ENCODE data around the gene BAHCC1. TPM values are rescaled to one million over a fixed set of nuclear protein-coding genes. Genes with fewer than 3 reads are reported as not detected.
A peak's percentile ranks its signal among the peaks of the same experiment; 100 is the strongest.

Gene BAHCC1
- total and polyA plus RNA-seq, 9 of the 15 experiments (the other 6 are each of a cell fraction or from before 2014, with no cell fraction given): 0.14 to 26.9 (median 5.0) TPM

DNA sequence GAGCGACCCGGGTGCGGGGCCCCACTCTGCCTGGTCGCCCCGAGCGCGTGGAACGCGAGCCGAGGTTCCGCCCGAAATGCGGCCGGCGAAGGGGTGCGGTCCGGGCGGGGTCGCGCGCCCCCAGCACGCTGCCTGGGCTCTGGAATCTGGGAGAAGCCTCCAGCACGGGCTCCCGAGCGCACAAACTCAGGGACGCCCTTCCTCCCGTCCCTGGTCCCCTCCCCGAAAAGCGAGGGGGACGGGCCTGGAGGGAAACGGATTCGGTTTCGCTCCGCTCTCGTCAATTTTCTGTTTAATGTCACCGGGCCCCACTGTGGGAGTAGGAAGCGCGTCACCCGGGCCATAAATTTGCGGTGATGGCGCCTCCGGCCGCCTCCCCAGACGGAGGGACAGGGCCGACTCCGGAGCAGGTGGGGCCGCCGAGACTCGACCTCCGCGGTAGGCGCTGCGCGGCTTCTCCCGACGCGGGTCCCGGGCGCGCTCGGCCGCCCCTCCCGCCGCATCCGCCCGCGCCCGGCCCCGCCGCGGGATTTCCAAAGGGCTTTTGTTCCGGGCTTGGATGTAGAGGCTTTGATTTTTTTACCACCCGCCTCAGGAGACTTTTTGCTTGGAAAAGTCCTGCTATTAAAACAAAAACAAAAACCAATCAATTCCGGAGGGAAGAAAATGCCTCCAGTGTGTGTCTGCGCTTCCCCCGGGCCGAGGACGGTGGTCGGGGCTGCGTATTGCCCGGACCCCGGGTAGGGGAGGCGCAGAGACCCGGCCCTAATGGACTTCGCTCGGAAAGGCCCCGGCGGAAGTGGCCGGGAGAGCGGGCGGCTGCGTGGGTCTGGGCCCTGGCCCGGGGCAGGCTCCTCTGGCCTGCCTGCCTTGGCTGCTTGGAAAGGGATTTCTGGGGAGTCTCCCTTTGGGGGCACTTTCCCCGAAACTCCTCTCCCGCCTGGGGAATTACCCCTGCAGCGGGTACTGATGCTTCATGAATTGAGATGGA lies 7.9 kb upstream of the BAHCC1 start (continued):
- TF ChIP-seq, protein P1, sequence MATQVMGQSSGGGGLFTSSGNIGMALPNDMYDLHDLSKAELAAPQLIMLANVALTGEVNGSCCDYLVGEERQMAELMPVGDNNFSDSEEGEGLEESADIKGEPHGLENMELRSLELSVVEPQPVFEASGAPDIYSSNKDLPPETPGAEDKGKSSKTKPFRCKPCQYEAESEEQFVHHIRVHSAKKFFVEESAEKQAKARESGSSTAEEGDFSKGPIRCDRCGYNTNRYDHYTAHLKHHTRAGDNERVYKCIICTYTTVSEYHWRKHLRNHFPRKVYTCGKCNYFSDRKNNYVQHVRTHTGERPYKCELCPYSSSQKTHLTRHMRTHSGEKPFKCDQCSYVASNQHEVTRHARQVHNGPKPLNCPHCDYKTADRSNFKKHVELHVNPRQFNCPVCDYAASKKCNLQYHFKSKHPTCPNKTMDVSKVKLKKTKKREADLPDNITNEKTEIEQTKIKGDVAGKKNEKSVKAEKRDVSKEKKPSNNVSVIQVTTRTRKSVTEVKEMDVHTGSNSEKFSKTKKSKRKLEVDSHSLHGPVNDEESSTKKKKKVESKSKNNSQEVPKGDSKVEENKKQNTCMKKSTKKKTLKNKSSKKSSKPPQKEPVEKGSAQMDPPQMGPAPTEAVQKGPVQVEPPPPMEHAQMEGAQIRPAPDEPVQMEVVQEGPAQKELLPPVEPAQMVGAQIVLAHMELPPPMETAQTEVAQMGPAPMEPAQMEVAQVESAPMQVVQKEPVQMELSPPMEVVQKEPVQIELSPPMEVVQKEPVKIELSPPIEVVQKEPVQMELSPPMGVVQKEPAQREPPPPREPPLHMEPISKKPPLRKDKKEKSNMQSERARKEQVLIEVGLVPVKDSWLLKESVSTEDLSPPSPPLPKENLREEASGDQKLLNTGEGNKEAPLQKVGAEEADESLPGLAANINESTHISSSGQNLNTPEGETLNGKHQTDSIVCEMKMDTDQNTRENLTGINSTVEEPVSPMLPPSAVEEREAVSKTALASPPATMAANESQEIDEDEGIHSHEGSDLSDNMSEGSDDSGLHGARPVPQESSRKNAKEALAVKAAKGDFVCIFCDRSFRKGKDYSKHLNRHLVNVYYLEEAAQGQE (IDR thresholded peaks at IDR 0.05; ENCODE audit: borderline replicate concordance): no peak; the same call in 1 of the 2 replicates
- TF ChIP-seq, protein P1 (CRISPR knock-in tag; IDR thresholded peaks at IDR 0.05; ENCODE audit: low read depth): peak; percentile 45; the same call in 1 of the 2 replicates
- no peak for TF ChIP-seq RBM17 (IDR thresholded peaks at IDR 0.05; ENCODE audit: borderline replicate concordance, low read depth, low read length)
- TF ChIP-seq FOXP1 (CRISPR knock-in tag; IDR thresholded peaks at IDR 0.05): peak; percentile 2; the same call in 1 of the 2 replicates
- TF ChIP-seq YY1 (IDR thresholded peaks at IDR 0.05; ENCODE audit: borderline replicate concordance in 1 of 3, control insufficient read depth in 1 of 3, extremely low read depth in 1 of 3, insufficient read depth in 3 of 3, insufficient read length in 1 of 3, insufficient replicate concordance in 2 of 3, low read depth in 1 of 3, low read length in 2 of 3): peak in 1 of 3 experiments; percentile 65
- TF ChIP-seq, protein P2, sequence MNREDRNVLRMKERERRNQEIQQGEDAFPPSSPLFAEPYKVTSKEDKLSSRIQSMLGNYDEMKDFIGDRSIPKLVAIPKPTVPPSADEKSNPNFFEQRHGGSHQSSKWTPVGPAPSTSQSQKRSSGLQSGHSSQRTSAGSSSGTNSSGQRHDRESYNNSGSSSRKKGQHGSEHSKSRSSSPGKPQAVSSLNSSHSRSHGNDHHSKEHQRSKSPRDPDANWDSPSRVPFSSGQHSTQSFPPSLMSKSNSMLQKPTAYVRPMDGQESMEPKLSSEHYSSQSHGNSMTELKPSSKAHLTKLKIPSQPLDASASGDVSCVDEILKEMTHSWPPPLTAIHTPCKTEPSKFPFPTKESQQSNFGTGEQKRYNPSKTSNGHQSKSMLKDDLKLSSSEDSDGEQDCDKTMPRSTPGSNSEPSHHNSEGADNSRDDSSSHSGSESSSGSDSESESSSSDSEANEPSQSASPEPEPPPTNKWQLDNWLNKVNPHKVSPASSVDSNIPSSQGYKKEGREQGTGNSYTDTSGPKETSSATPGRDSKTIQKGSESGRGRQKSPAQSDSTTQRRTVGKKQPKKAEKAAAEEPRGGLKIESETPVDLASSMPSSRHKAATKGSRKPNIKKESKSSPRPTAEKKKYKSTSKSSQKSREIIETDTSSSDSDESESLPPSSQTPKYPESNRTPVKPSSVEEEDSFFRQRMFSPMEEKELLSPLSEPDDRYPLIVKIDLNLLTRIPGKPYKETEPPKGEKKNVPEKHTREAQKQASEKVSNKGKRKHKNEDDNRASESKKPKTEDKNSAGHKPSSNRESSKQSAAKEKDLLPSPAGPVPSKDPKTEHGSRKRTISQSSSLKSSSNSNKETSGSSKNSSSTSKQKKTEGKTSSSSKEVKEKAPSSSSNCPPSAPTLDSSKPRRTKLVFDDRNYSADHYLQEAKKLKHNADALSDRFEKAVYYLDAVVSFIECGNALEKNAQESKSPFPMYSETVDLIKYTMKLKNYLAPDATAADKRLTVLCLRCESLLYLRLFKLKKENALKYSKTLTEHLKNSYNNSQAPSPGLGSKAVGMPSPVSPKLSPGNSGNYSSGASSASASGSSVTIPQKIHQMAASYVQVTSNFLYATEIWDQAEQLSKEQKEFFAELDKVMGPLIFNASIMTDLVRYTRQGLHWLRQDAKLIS (CRISPR knock-in tag; IDR thresholded peaks at IDR 0.05): no peak
- TF ChIP-seq BRCA1 (IDR thresholded peaks at IDR 0.05): no peak
- TF ChIP-seq BRCA1 (CRISPR knock-in tag; IDR thresholded peaks at IDR 0.05): no peak
- TF ChIP-seq, protein P3, sequence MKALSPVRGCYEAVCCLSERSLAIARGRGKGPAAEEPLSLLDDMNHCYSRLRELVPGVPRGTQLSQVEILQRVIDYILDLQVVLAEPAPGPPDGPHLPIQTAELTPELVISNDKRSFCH (CRISPR knock-in tag; IDR thresholded peaks at IDR 0.05): no peak
- TF ChIP-seq, protein P3 (tag; IDR thresholded peaks at IDR 0.05): peak; percentile 64; the same call in 1 of the 2 replicates
- TF ChIP-seq ZC3H11A (IDR thresholded peaks at IDR 0.05; ENCODE audit: low read depth, low read length): no peak
- TF ChIP-seq, protein P4, sequence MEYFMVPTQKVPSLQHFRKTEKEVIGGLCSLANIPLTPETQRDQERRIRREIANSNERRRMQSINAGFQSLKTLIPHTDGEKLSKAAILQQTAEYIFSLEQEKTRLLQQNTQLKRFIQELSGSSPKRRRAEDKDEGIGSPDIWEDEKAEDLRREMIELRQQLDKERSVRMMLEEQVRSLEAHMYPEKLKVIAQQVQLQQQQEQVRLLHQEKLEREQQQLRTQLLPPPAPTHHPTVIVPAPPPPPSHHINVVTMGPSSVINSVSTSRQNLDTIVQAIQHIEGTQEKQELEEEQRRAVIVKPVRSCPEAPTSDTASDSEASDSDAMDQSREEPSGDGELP (CRISPR knock-in tag; IDR thresholded peaks at IDR 0.05; ENCODE audit: borderline replicate concordance): peak; percentile 66
